Testis (tissue), 2 donors: ENCODE data around the gene ZFC3H1.

Source experiments
- POLR2A ChIP-seq: fragments of 450-650 bp; IDR thresholded peaks from one replicate; pipeline ENCODE4 v1.6.1; 2017; ENCODE audit warnings: antibody characterized with exemption, mild to moderate bottlenecking, moderate library complexity
- TF ChIP-seq, protein P1 (sequence below), 3 experiments: fragments of 450-650 bp in 2 of 3; fragments of 200-600 bp in 1 of 3; sonication (generic) in 1 of 3; IDR thresholded peaks; one replicate each; pipeline ENCODE4 v1.5.1; 2016 to 2019; ENCODE audit warnings: antibody characterized with exemption in 3 of 3, mild to moderate bottlenecking in 2 of 3, moderate library complexity in 1 of 3

- TF ChIP-seq, protein P1, sequence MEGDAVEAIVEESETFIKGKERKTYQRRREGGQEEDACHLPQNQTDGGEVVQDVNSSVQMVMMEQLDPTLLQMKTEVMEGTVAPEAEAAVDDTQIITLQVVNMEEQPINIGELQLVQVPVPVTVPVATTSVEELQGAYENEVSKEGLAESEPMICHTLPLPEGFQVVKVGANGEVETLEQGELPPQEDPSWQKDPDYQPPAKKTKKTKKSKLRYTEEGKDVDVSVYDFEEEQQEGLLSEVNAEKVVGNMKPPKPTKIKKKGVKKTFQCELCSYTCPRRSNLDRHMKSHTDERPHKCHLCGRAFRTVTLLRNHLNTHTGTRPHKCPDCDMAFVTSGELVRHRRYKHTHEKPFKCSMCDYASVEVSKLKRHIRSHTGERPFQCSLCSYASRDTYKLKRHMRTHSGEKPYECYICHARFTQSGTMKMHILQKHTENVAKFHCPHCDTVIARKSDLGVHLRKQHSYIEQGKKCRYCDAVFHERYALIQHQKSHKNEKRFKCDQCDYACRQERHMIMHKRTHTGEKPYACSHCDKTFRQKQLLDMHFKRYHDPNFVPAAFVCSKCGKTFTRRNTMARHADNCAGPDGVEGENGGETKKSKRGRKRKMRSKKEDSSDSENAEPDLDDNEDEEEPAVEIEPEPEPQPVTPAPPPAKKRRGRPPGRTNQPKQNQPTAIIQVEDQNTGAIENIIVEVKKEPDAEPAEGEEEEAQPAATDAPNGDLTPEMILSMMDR (IDR thresholded peaks at IDR 0.05) = no peak
- no peak for TF ChIP-seq POLR2A
These were observed 902 bp upstream of the ZFC3H1 start for GRCh38 chr12:71664411-71665089.
